Activated naive CD4-positive, alpha-beta T cell treated with anti-CD3 and anti-CD28 coated beads for 36 hours (primary cell): ENCODE results near the gene TRABD2A. TPM values are rescaled to one million over a fixed set of nuclear protein-coding genes. Genes with fewer than 3 reads are reported as not detected.
A peak's percentile ranks its signal among the peaks of the same experiment; 100 is the strongest.
"Not testable (repeated sequence)": the region's sequence is repeated elsewhere in the genome, so short reads cannot be mapped to it uniquely, and the experiment has no call there.

Experiments
- CTCF ChIA-PET: fragments of 350-600 bp; sonication (Branson Sonifier 250); formaldehyde crosslinking; loops from one replicate; lab custom pipeline; 2021; ENCODE audit warnings: antibody characterized with exemption; lab: Charles Lee
- DNase-seq: peaks from one replicate; pipeline ENCODE4 v3.0.0-alpha.2; 2020
- H3K27ac Mint-ChIP-seq: one replicate; pipeline ENCODE4 v1.8.0; 2021; ENCODE audit warnings: mild to moderate bottlenecking, mixed read lengths
- H3K27me3 Mint-ChIP-seq: one replicate; pipeline ENCODE4 v1.8.0; 2021; ENCODE audit warnings: low read depth, mixed read lengths
- H3K36me3 Mint-ChIP-seq: one replicate; pipeline ENCODE4 v1.8.0; 2021; ENCODE audit warnings: low read depth, mixed read lengths
- H3K4me1 Mint-ChIP-seq: one replicate; pipeline ENCODE4 v1.8.0; 2021; ENCODE audit warnings: low read depth, mixed read lengths
- H3K4me3 Mint-ChIP-seq: one replicate; pipeline ENCODE4 v1.8.0; 2021; ENCODE audit warnings: mild to moderate bottlenecking, moderate library complexity, mixed read lengths
- H3K9me3 Mint-ChIP-seq: one replicate; pipeline ENCODE4 v1.8.0; 2021; ENCODE audit warnings: mixed read lengths
- intact Hi-C: fragments of 100-400 bp; cut with micrococcal nuclease; formaldehyde crosslinking; loops from one replicate; pipeline ENCODE4 v1.15.1; 2023
- total RNA-seq, 2 experiments: library from RNA; stranded (reverse); gene quantifications; one replicate each; pipeline ENCODE4 v1.2.3, GENCODE V29; 2021

The TRABD2A gene
- total RNA-seq, 2 experiments from 2014 or later = 40.4 to 41.7 TPM

- Mint-ChIP-seq H3K4me3 (no peak overlapping the region), H3K27me3 (no peaks in the 10 kb centered on the region), H3K4me1 (peaks cover 68% of the 10 kb centered on the region), H3K27ac (peak overlapping the region; percentile 83), H3K36me3 (no peaks in the 10 kb centered on the region), H3K9me3 (no peaks in the 10 kb centered on the region)
- intact Hi-C loops = loop anchor here (1.0 to 2.0 kb wide), 9 partner anchors 34 to 324 kb away; partner anchors contain the start of genes DNAH6 and SUCLG1
- peak; percentile 66 for DNase-seq
- CTCF ChIA-PET = interaction anchor here (0.5 to 1.9 kb wide), 7 partner anchors 14 to 143 kb away, joined by 3 to 6 read pairs (median 3); no protein-coding TSS in a partner anchor
Observed at GRCh38 chr2:84782717-84783442, 98.0 kb downstream of the TRABD2A start.

GRCh38 chr2:84781942-84782716, 98.8 kb downstream of the TRABD2A start:
- Mint-ChIP-seq H3K27ac (peak overlapping the region; percentile 83), H3K4me3 (no peak overlapping the region)

DNA sequence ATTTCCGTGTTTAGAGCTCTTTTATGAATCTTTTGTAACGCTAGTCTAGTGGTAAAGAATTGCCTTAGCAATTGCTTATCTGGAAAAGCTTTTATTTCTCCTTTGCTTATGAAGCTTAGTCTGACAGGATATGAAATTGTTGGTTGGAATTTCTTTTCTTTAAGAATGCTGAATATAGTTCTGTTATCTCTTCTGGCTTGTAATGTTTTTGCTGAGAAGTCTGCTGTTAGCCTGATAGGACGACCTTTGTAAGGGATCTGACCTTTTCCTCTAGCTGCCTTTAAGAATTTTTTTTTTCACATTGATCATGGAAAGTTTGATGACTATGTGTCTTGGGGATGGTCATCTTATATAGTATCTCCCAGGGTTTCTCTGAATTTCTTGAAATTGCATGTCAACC, 101.1 kb downstream of the TRABD2A start:
- Mint-ChIP-seq H3K36me3 (peaks cover 6% of the 10 kb centered on the region), H3K27ac (no peak overlapping the region), H3K27me3 (no peaks in the 10 kb centered on the region), H3K4me1 (peaks cover 62% of the 10 kb centered on the region), H3K9me3 (peaks cover 26% of the 10 kb centered on the region), H3K4me3 (no peak overlapping the region)
- CTCF ChIA-PET = interaction anchor here (1.0 to 1.5 kb wide), 3 partner anchors 19 to 38 kb away, joined by 4 to 5 read pairs (median 5); no protein-coding TSS in a partner anchor
- intact Hi-C loops = loop anchor here (1.0 kb wide), 1 partner anchor 13 kb away; no protein-coding TSS in a partner anchor
- DNase-seq = no peak

More at GRCh38 chr2:84781942-84782716, 98.8 kb downstream of the TRABD2A start:
- H3K36me3 Mint-ChIP-seq = peaks cover 3% of the 10 kb centered on the region
- H3K27me3 Mint-ChIP-seq = no peaks in the 10 kb centered on the region
- intact Hi-C loops = loop anchor here (1.0 to 2.0 kb wide), 8 partner anchors 35 to 323 kb away; partner anchors contain the start of genes DNAH6 and SUCLG1
- peaks cover 5% of the 10 kb centered on the region for H3K9me3 Mint-ChIP-seq
- CTCF ChIA-PET = interaction anchor here (0.9 to 1.5 kb wide), 4 partner anchors 50 to 129 kb away, joined by 3 read pairs; no protein-coding TSS in a partner anchor
- peak; percentile 78 for DNase-seq
- H3K4me1 Mint-ChIP-seq = peaks cover 68% of the 10 kb centered on the region

GRCh38 chr2:84778911-84779690, 101.8 kb downstream of the TRABD2A start:
- Mint-ChIP-seq H3K27me3 (no peaks in the 10 kb centered on the region), H3K36me3 (peaks cover 8% of the 10 kb centered on the region), H3K9me3 (peaks cover 32% of the 10 kb centered on the region), H3K4me3 (no peak overlapping the region), H3K27ac (no peak overlapping the region), H3K4me1 (peaks cover 55% of the 10 kb centered on the region)
- intact Hi-C loops = loop anchor here (1.0 kb wide), 1 partner anchor 13 kb away; no protein-coding TSS in a partner anchor
- DNase-seq = no peak
- CTCF ChIA-PET = interaction anchor here (1.0 kb wide), 1 partner anchor 36 kb away, joined by 5 read pairs; no protein-coding TSS in a partner anchor

GRCh38 chr2:84776011-84776410, 104.9 kb downstream of the TRABD2A start:
- no peak overlapping the region for H3K4me3 Mint-ChIP-seq
- intact Hi-C loops = no loop called here
- DNase-seq = no peak
- peaks cover 26% of the 10 kb centered on the region for H3K4me1 Mint-ChIP-seq
- H3K36me3 Mint-ChIP-seq = peaks cover 8% of the 10 kb centered on the region
- H3K27ac Mint-ChIP-seq = no peak overlapping the region
- no peaks in the 10 kb centered on the region for H3K27me3 Mint-ChIP-seq
- CTCF ChIA-PET = interaction anchor here (0.6 kb wide), 1 partner anchor 116 kb away, joined by 3 read pairs; no protein-coding TSS in a partner anchor
- H3K9me3 Mint-ChIP-seq = peaks cover 51% of the 10 kb centered on the region

DNA sequence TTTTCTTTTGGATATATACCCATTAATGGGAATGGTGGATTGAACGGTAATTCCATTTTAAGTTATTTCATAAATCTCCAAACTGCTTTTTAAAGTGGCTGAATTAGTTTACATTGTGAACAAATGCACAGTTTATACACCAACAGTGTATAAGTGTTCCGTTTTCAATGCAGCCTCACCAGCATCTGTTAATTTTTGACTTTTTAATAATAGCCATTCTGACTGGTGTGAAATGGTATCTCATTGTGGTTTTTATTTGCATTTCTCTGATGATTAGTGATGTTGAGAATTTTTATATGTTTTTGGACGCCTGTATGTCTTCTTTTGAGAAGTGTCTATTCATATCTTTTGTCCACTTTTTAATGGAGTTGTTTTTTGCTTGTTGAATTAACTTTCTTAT, 107.3 kb downstream of the TRABD2A start:
- intact Hi-C loops, H3K27me3 Mint-ChIP-seq, H3K4me1 Mint-ChIP-seq, H3K27ac Mint-ChIP-seq, CTCF ChIA-PET, H3K4me3 Mint-ChIP-seq, DNase-seq: not testable (repeated sequence)
- H3K36me3 Mint-ChIP-seq = peaks cover 13% of the 10 kb centered on the region
- peaks cover 55% of the 10 kb centered on the region for H3K9me3 Mint-ChIP-seq

Other genes starting within 250 kb of the TRABD2A start
- gene TMSB10, start 24.6 kb upstream of the TRABD2A start, total RNA-seq = 1,000 to 10,000 TPM; 1,772 to 1,864 TPM
- gene KCMF1, start 90.1 kb upstream of the TRABD2A start, total RNA-seq = 100 to 1,000 TPM; 105 to 109 TPM